AG09309 (cell line): ENCODE results near the gene FARS2.

Experiments used
- DNase-seq: peaks from one replicate; pipeline ENCODE4 v3.0.0-alpha.2; 2010; ENCODE audit warnings: low read depth
- H3K4me3 ChIP-seq: 2 replicates; pipeline ENCODE4 v1.5.1; 2011; ENCODE audit warnings: mild to moderate bottlenecking, low read depth, low read length, moderate library complexity; ENCODE audit not compliant: control insufficient read depth
- TF ChIP-seq, protein P1 (sequence below): IDR thresholded peaks from 2 replicates; pipeline ENCODE4 v1.5.1; 2011; ENCODE audit warnings: mild to moderate bottlenecking, low read depth, low read length, inconsistent platforms; ENCODE audit not compliant: insufficient read depth, control insufficient read depth; ENCODE audit errors: missing control alignments

The FARS2 gene

DNA sequence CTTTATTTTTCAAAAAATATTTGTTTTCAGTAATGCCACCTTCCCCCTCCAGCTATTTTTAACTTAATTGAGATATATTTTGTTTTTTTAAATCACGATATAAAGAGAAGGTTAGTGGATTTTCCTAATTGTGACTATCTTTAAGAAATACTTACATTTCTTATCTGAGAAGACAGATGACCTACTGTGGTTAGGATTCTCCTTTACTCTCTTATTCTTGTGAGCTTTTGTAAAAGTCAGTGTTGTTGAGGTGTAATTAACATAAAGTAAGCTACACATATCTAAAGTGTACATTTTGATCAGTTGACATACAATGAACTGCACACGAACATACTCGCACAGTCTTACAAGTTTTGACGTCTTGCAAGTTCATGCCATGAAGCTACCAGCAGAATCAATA, 144.7 kb downstream of the FARS2 start:
- DNase-seq: no peak
- no peak overlapping the region for H3K4me3 ChIP-seq
- TF ChIP-seq, protein P1, sequence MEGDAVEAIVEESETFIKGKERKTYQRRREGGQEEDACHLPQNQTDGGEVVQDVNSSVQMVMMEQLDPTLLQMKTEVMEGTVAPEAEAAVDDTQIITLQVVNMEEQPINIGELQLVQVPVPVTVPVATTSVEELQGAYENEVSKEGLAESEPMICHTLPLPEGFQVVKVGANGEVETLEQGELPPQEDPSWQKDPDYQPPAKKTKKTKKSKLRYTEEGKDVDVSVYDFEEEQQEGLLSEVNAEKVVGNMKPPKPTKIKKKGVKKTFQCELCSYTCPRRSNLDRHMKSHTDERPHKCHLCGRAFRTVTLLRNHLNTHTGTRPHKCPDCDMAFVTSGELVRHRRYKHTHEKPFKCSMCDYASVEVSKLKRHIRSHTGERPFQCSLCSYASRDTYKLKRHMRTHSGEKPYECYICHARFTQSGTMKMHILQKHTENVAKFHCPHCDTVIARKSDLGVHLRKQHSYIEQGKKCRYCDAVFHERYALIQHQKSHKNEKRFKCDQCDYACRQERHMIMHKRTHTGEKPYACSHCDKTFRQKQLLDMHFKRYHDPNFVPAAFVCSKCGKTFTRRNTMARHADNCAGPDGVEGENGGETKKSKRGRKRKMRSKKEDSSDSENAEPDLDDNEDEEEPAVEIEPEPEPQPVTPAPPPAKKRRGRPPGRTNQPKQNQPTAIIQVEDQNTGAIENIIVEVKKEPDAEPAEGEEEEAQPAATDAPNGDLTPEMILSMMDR: no peak

DNA sequence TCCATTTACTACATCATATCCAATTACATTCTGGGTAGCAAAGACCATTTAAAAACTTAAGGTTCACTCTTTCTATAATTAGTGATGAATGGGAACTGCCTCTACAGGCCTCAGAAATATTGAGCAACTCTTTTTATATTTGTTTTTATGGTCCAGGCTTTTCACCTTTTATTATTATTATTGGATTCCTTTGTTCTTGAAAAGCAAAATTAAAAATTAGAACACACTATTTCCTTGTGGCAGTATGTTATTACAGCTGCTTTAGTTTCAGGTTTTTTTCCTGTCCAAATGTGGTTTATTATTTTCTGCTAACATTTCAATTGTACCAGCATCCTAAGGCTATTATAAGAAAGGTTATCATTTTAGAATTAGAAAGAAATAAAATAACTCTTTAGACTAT, 150.1 kb downstream of the FARS2 start:
- no peak overlapping the region for H3K4me3 ChIP-seq
- no peak for DNase-seq
- TF ChIP-seq, protein P1: no peak

DNA sequence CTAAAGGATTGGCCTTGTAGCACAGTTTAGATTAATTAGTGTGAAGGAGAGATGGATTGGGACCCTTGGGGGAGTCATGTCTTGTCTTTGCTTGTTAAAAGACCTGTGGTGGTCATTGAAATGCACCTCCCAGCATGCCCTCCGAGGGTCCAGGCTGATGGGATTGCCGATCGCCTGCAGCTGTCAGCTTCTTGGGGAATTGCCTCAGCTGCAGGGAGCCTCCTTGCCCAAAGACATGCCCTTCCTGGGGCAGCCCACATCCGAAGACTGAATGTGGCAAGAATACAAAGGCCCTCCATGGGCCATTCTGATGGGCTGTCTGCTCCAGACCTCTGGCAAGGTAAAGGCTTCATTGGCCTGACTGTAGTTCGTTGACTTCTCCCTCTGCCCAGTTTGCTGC, 150.7 kb downstream of the FARS2 start:
- TF ChIP-seq, protein P1: no peak
- no peak for DNase-seq
- H3K4me3 ChIP-seq: no peak overlapping the region

DNA sequence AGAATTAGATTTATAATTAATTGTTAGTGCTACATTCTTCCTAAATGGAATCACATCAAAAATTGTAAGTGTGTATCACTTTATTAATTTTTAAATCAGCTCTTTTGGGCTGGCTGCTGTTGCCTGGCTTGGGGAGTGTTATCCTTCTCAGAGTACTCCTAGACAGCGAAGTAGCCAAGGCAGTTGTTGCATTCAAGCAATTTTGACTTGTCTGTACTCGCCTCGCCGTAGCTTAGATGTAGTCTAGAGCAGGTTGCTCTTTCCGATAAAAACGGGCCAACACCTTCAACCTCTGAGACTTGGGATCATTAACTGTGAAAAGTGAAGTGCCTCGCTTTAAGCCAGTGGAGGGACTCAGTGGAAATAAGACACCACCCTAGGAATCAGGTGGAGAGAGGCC, 151.3 kb downstream of the FARS2 start:
- TF ChIP-seq, protein P1: no peak
- DNase-seq: no peak
- H3K4me3 ChIP-seq: no peak overlapping the region

DNA sequence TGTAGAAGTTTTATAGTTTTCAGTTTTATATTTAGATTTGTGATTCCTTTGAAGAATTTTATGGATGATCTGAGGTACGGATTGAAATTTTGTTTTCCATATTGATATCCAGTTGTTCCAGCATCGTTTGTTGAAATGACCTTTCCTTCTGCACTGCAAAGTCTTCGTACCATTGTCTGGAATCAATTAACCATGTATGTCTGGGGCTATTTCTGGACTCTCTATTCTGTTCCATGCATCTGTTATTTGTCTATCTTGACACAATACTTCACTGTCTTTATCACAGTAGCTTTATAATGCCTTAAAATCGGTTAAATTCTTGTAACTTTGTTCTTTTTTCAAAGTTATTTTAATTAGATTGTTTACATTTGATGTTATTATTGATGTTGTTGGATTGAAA, 154.9 kb downstream of the FARS2 start:
- H3K4me3 ChIP-seq: no peak overlapping the region
- DNase-seq: no peak
- TF ChIP-seq, protein P1: no peak

DNA sequence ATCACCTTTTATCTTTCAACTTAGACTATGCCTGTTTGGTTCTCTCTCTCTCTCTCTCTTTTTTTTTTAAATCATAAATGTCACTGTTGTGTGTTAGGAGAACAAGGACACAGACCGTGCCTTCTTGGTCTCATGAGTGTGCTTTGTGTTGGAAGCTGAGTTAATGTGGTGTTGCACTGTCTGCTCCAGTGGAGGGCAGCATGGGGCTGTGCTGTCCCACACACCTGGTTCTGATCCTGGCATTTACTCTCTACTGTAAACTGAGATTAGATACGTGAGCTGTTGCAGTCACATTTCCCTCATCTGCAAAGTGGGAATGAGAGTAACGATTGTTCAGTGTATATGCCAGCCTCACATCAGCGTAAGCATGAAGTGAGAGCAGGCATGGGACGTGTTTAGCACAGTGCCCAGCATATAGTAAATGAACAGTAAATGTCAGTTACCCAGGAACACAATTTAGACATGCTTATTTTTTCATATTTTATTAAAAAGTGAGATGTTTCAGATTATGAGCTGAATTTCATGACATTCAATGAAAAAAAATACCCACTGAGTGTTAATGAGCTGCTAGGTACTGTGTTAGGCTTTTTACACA, 161.1 kb downstream of the FARS2 start:
- no peak for DNase-seq
- H3K4me3 ChIP-seq: no peak overlapping the region
- TF ChIP-seq, protein P1: peak; percentile 84

DNA sequence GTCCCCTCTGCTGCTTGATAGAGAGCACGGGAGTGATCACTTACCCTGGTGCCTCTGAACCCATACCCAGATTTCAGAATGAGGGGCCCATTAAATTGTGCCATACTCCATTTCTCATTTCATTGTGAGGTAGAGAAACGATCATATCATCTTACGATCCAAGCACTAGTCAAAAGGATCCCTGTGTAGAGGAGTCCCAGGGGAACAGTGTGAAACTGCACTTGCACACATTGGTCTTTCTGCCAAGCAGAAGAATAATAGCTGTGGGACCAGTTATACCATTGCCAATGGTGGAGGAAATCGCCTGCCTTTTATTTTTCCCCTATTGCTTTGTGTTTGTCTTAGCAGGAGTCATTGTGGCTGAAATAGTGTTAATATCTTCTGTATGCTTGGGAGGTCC, 161.9 kb downstream of the FARS2 start:
- TF ChIP-seq, protein P1: no peak
- no peak overlapping the region for H3K4me3 ChIP-seq
- no peak for DNase-seq
